Epithelial cell of proximal tubule (primary cell): ENCODE data around the gene ITPK1. TPM values are rescaled to one million over a fixed set of nuclear protein-coding genes. Genes with fewer than 3 reads are reported as not detected.
A peak's percentile ranks its signal among the peaks of the same experiment; 100 is the strongest.

Source experiments
- DNase-seq: peaks from one replicate; pipeline ENCODE4 v3.0.0-alpha.2; 2011; ENCODE audit warnings: low read depth
- H3K4me3 ChIP-seq: 2 replicates; pipeline ENCODE4 v1.5.1; 2011; ENCODE audit warnings: low read depth, mild to moderate bottlenecking, low read length
- total RNA-seq: library from RNA; depleted of rRNA; stranded (reverse); fragments of >200 nt; gene quantifications from 2 replicates; pipeline ENCODE4 v1.2.3, GENCODE V29; 2015
- TF ChIP-seq, protein P1 (sequence below): conservative IDR thresholded peaks from 2 replicates; pipeline ENCODE4 v1.5.1; 2012; ENCODE audit warnings: low read depth, mild to moderate bottlenecking, low read length

Gene ITPK1
- total RNA-seq, 1 donor from 2014 or later, result 22.7 TPM

DNA sequence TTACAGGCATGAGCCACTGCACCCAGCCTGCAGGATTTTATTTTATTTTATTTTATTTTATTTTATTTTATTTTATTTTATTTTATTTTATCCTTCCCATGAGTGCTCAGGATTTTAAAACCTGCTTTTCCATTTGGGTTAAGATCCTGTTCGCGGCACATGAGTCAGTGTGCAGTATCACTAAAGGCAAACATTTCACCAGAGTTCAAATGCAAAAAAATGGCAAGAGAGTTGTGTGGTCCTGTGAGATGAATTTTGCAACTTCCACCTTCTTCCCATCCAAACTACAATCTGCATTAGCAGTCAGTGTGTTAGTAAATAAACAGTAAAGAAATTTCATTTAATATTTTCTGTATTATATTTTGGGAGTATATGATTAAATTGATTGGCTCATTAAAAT, 39.9 kb upstream of the ITPK1 start:
- DNase-seq, result no peak
- TF ChIP-seq, protein P1, sequence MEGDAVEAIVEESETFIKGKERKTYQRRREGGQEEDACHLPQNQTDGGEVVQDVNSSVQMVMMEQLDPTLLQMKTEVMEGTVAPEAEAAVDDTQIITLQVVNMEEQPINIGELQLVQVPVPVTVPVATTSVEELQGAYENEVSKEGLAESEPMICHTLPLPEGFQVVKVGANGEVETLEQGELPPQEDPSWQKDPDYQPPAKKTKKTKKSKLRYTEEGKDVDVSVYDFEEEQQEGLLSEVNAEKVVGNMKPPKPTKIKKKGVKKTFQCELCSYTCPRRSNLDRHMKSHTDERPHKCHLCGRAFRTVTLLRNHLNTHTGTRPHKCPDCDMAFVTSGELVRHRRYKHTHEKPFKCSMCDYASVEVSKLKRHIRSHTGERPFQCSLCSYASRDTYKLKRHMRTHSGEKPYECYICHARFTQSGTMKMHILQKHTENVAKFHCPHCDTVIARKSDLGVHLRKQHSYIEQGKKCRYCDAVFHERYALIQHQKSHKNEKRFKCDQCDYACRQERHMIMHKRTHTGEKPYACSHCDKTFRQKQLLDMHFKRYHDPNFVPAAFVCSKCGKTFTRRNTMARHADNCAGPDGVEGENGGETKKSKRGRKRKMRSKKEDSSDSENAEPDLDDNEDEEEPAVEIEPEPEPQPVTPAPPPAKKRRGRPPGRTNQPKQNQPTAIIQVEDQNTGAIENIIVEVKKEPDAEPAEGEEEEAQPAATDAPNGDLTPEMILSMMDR, result no peak
- H3K4me3 ChIP-seq, result no peak overlapping the region

DNA sequence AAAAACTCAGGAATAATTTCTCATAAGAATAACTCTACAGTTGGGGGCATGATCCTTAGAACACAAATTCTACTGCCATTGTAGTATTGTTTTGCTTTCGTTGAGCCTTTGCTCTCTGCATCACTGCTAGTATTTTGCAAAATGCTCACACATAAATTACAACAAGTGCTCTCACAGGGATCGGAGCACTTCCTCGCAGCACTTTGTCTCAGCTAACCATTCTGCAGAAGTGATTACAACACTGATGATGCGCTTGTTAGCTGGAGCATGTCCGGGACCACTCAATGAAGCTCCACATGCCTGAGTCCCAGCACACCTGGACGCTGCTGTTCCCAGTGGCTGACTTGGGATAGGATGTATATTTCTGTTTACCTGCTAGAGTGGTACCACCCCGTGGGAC, 37.4 kb upstream of the ITPK1 start:
- H3K4me3 ChIP-seq, result no peak overlapping the region
- TF ChIP-seq, protein P1, result no peak
- no peak for DNase-seq

DNA sequence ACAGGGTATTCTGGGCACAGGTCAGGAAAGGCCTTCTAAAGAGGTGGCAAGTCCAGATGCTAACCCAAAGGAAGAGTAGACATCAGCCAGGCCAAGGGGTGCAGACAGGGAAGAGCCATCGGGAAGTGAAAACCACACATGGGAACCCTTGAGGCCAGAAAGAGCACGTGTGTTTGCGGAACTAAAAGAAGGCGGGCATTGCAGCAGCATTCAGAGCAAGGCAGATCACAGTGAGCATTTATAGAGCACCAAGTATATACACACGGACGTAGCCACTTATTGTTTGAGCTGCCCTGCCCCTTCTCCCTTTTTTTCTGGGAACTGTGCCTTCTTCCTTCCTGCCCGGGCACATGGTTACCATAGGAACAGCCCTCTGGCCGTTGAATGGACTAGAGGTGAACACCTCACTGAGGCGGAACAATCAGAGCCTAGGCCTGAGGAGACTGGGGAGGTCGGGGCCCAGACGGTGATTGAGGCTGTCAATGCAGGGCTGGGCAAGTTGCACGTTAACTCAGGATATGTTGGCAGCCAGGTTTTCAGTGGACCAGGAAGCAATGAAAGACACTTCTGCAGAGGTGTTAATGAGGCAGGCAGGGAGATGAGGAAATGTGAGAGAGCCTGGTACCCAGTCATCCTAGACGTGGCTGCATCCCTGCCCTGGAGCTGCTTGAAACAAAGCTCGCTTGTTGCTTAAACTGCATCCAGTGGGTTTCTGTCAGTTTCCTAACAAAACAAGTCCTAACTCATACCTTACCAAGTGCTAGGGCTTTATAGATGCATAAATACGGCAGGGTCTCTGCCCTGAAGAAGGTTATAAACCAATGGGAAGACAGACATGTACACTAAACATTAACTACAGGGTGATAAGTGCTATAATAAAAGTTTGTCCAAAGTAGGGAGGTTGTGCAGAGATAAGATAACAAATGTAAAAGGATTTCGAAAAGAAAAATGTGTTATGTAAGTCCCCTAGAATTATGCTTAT, 34.8 kb upstream of the ITPK1 start:
- DNase-seq, result peak; percentile 35
- H3K4me3 ChIP-seq, result no peak overlapping the region

GRCh38 chr14:93148979-93149378, 33.3 kb upstream of the ITPK1 start:
- no peak overlapping the region for H3K4me3 ChIP-seq
- TF ChIP-seq, protein P1, result no peak
- no peak for DNase-seq

More for the DNA sequence above, 34.8 kb upstream of the ITPK1 start:
- TF ChIP-seq, protein P1, result no peak

- no peak for DNase-seq
- TF ChIP-seq, protein P1, result no peak
Measured at GRCh38 chr14:93146119-93146518, 30.4 kb upstream of the ITPK1 start.

GRCh38 chr14:93142854-93143652, 27.3 kb upstream of the ITPK1 start:
- no peak for DNase-seq
- no peak overlapping the region for H3K4me3 ChIP-seq
- TF ChIP-seq, protein P1, result no peak

More at GRCh38 chr14:93146119-93146518, 30.4 kb upstream of the ITPK1 start:
- H3K4me3 ChIP-seq, result no peak overlapping the region
